Panc1 (cell line): Measurements from ENCODE around the gene CTSK. TPM values are rescaled to one million over a fixed set of nuclear protein-coding genes. Genes with fewer than 3 reads are reported as not detected.

Experiments
- ATAC-seq: fragments of 200-7000 bp; cut with Tn5 transposase; 2 replicates; pipeline ENCODE4 v1.9.1; 2020; ENCODE audit warnings: mild to moderate bottlenecking, moderate library complexity
- BruUV-seq: library from RNA; stranded (reverse); fragments of 400-500 nt; replicated peaks from 2 replicates; lab custom pipeline; 2021; lab: Mats Ljungman, UMichigan
- CTCF ChIA-PET: fragments of 300-600 bp; sonication (Branson Sonifier 250); formaldehyde crosslinking; loops from one replicate; lab custom pipeline; 2022; ENCODE audit warnings: antibody characterized with exemption; lab: Charles Lee
- POLR2A ChIA-PET: fragments of 300-600 bp; sonication (Branson Sonifier 250); formaldehyde crosslinking; loops from one replicate; lab custom pipeline; 2022; ENCODE audit warnings: antibody characterized with exemption; lab: Charles Lee
- DNase-seq: peaks from one replicate; pipeline ENCODE4 v3.0.0-alpha.2; 2010; ENCODE audit warnings: low read depth, low spot score
- H3K27ac ChIP-seq: 2 replicates; pipeline ENCODE4 v1.5.1; 2011; ENCODE audit warnings: mild to moderate bottlenecking, low read length, inconsistent platforms
- H3K27me3 ChIP-seq: fragments of 200-500 bp; sonication (Bioruptor generic); 2 replicates; pipeline ENCODE4 v1.6.0; 2014; ENCODE audit warnings: low read length, inconsistent platforms; ENCODE audit not compliant: control insufficient read depth, insufficient read depth
- H3K36me3 ChIP-seq: fragments of 200-500 bp; sonication (Bioruptor generic); 2 replicates; pipeline ENCODE4 v1.5.1; 2014; ENCODE audit warnings: inconsistent platforms, mild to moderate bottlenecking, low read length, moderate library complexity; ENCODE audit not compliant: control insufficient read depth, insufficient read depth
- H3K4me1 ChIP-seq: 2 replicates; pipeline ENCODE4 v1.5.1; 2011; ENCODE audit warnings: inconsistent platforms, mild to moderate bottlenecking, low read length, moderate library complexity; ENCODE audit not compliant: control insufficient read depth, insufficient read depth
- H3K4me3 ChIP-seq, 2 experiments: 2 replicates each; pipeline ENCODE4 v1.5.1; 2011 to 2012; ENCODE audit warnings: low read depth in 2 of 2, low read length in 2 of 2, mild to moderate bottlenecking in 2 of 2, inconsistent platforms in 1 of 2, moderate library complexity in 1 of 2
- H3K9me3 ChIP-seq: fragments of 200-500 bp; sonication (Bioruptor generic); 2 replicates; pipeline ENCODE4 v1.5.1; 2014; ENCODE audit warnings: low read depth, mild to moderate bottlenecking, inconsistent platforms, low read length, moderate library complexity; ENCODE audit not compliant: control insufficient read depth, insufficient read depth
- POLR2AphosphoS5 ChIP-seq: IDR thresholded peaks from 2 replicates; pipeline ENCODE4 v1.6.1; 2012; ENCODE audit warnings: mild to moderate bottlenecking, low read depth, low read length, moderate library complexity
- SIN3A ChIP-seq: IDR thresholded peaks from 2 replicates; pipeline ENCODE4 v1.6.1; 2012; ENCODE audit warnings: low read depth, mild to moderate bottlenecking, low read length, moderate library complexity, borderline replicate concordance; ENCODE audit not compliant: insufficient read depth
- TCF7L2 ChIP-seq: IDR thresholded peaks from 2 replicates; pipeline ENCODE4 v1.6.1; 2011; ENCODE audit warnings: mild to moderate bottlenecking, low read depth, low read length, inconsistent platforms
- in situ Hi-C: cut with HindIII; loops from 2 replicates; pipeline ENCODE4 v1.10.0; 2016; ENCODE audit warnings: low sequenced_read_pairs, low pct_unique_long_range_greater_than_20kb
- intact Hi-C: fragments of 100-400 bp; cut with micrococcal nuclease; formaldehyde crosslinking; loops from one replicate; pipeline ENCODE4 v1.10.0; 2022; ENCODE audit not compliant: unreplicated experiment
- total RNA-seq: library from RNA; stranded (reverse); gene quantifications from one replicate; pipeline ENCODE4 v1.2.1, GENCODE V29; 2021; ENCODE audit not compliant: unreplicated experiment
- TF ChIP-seq, protein P1 (sequence below): fragments of 450-650 bp; IDR thresholded peaks from 2 replicates; pipeline ENCODE4 v1.5.1; 2017; ENCODE audit warnings: mild to moderate bottlenecking
- TF ChIP-seq, protein P2 (sequence below), 2 experiments: IDR thresholded peaks; 2 replicates each; pipeline ENCODE4 v1.6.1; 2011 to 2012; ENCODE audit warnings: low read depth in 2 of 2, control low read depth in 1 of 2, low read length in 1 of 2, mild to moderate bottlenecking in 1 of 2, moderate library complexity in 1 of 2; ENCODE audit not compliant: insufficient read depth in 1 of 2

The CTSK gene
- total RNA-seq, 1 experiment from 2014 or later, result 4.4 TPM

DNA sequence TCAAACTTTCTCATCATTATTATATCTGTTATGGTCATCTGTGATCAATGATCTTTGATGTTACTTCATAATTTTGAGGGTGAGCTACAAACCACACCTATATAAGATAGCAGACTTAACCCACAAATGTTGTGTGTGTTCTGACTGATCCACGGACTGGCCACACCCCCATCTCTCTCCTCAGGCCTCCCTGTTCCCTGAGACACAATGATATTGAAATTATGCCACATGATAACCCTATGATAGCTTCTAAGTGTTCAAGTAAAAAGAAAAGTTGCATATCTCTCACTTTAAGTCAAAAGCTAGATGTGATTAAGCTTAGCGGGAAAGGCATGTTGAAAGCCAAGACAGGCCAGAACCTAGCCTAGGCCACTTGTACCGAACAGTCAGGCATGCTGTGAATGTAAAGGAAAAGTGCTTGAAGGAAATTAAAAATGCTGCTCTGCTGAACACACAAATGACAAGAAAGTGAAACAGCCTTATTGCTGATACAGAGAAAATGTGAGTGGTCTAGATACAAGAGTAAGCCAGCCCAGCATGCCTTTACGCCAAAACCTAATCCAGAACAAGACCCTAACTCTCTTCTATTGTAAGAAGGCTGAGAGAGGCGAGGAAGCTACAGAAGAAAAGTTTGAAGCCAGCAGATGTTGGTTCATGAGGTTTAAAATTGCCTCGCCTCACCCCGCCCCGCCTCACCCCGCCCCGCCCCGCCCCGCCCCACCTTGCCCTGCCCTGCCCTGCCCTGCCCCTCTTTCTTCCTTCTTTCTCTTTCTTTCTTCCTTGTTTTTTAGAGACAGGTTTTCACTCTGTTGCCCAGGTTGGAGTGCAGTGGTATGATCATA lies 59.0 kb downstream of the CTSK start:
- CTCF ChIA-PET, result no interaction called here
- TF ChIP-seq POLR2AphosphoS5 (no peak), SIN3A (no peak), TCF7L2 (no peak)
- TF ChIP-seq, protein P1, sequence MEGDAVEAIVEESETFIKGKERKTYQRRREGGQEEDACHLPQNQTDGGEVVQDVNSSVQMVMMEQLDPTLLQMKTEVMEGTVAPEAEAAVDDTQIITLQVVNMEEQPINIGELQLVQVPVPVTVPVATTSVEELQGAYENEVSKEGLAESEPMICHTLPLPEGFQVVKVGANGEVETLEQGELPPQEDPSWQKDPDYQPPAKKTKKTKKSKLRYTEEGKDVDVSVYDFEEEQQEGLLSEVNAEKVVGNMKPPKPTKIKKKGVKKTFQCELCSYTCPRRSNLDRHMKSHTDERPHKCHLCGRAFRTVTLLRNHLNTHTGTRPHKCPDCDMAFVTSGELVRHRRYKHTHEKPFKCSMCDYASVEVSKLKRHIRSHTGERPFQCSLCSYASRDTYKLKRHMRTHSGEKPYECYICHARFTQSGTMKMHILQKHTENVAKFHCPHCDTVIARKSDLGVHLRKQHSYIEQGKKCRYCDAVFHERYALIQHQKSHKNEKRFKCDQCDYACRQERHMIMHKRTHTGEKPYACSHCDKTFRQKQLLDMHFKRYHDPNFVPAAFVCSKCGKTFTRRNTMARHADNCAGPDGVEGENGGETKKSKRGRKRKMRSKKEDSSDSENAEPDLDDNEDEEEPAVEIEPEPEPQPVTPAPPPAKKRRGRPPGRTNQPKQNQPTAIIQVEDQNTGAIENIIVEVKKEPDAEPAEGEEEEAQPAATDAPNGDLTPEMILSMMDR, result no peak
- TF ChIP-seq, protein P2, sequence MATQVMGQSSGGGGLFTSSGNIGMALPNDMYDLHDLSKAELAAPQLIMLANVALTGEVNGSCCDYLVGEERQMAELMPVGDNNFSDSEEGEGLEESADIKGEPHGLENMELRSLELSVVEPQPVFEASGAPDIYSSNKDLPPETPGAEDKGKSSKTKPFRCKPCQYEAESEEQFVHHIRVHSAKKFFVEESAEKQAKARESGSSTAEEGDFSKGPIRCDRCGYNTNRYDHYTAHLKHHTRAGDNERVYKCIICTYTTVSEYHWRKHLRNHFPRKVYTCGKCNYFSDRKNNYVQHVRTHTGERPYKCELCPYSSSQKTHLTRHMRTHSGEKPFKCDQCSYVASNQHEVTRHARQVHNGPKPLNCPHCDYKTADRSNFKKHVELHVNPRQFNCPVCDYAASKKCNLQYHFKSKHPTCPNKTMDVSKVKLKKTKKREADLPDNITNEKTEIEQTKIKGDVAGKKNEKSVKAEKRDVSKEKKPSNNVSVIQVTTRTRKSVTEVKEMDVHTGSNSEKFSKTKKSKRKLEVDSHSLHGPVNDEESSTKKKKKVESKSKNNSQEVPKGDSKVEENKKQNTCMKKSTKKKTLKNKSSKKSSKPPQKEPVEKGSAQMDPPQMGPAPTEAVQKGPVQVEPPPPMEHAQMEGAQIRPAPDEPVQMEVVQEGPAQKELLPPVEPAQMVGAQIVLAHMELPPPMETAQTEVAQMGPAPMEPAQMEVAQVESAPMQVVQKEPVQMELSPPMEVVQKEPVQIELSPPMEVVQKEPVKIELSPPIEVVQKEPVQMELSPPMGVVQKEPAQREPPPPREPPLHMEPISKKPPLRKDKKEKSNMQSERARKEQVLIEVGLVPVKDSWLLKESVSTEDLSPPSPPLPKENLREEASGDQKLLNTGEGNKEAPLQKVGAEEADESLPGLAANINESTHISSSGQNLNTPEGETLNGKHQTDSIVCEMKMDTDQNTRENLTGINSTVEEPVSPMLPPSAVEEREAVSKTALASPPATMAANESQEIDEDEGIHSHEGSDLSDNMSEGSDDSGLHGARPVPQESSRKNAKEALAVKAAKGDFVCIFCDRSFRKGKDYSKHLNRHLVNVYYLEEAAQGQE (IDR thresholded peaks at IDR 0.05; ENCODE audit: insufficient read depth in 1 of 2, low read depth in 2 of 2, low read length in 1 of 2), result no peak
- H3K4me3 ChIP-seq, result no peak overlapping the region
- no peak for DNase-seq
- BruUV-seq, result no TSS peak
- H3K36me3 ChIP-seq, result no peaks in the 10 kb centered on the region
- intact Hi-C loops (no loop called here), in situ Hi-C loops (no loop called here)
- no peaks in the 10 kb centered on the region for H3K27me3 ChIP-seq
- ATAC-seq, result no peak
- H3K4me1 ChIP-seq, result no peaks in the 10 kb centered on the region
- no peak overlapping the region for H3K27ac ChIP-seq
- POLR2A ChIA-PET, result interaction anchor here (0.6 kb wide), 1 partner anchor 154 kb away, joined by 5 read pairs; no protein-coding TSS in a partner anchor
- H3K9me3 ChIP-seq, result no peaks in the 10 kb centered on the region

Other genes starting within 250 kb of the CTSK start
- gene MCL1, start 228.7 kb downstream of the CTSK start, total RNA-seq, result 126 TPM
- 207 TPM for gene ENSA, start 178.6 kb downstream of the CTSK start, total RNA-seq
- gene GOLPH3L, start 111.1 kb downstream of the CTSK start, total RNA-seq, result 19.6 TPM
- gene HORMAD1, start 87.4 kb downstream of the CTSK start, total RNA-seq, result not detected
- 5.1 TPM for gene CTSS, start 42.5 kb downstream of the CTSK start, total RNA-seq
- gene ARNT, start 68.3 kb upstream of the CTSK start, total RNA-seq, result 36.2 TPM
- gene CTXND2, start 78.9 kb upstream of the CTSK start, total RNA-seq, result not detected
- gene SETDB1, start 118.1 kb upstream of the CTSK start, total RNA-seq, result 43.3 TPM
- 348 TPM for gene CERS2, start 166.6 kb upstream of the CTSK start, total RNA-seq
- 1.2 TPM for gene ANXA9, start 174.0 kb upstream of the CTSK start, total RNA-seq
- 15.8 TPM for gene MINDY1, start 198.6 kb upstream of the CTSK start, total RNA-seq
- 16.2 TPM for gene PRUNE1, start 200.2 kb upstream of the CTSK start, total RNA-seq
- gene BNIPL, start 228.3 kb upstream of the CTSK start, total RNA-seq, result 0.46 TPM
- gene C1orf56, start 239.5 kb upstream of the CTSK start, total RNA-seq, result 2.7 TPM